Measurements from ENCODE around the gene RMC1.

- TF ChIP-seq CTCF (conservative IDR thresholded peaks at IDR 0.05; ENCODE audit: low read length), result no peak
- no peak for TF ChIP-seq EZH2phosphoT487 (IDR thresholded peaks at IDR 0.05; ENCODE audit: borderline replicate concordance, low read depth, low read length)
Observed at GRCh38 chr18:23570912-23571504, 67.7 kb downstream of the RMC1 start.
